PFSK-1 (cell line): ENCODE data around the gene DNER.

Experiments
- FOXP2 ChIP-seq: optimal IDR thresholded peaks from 2 replicates; pipeline ENCODE3; 2011; ENCODE audit warnings: borderline replicate concordance, control low read depth, inconsistent platforms; ENCODE audit not compliant: insufficient read depth; ENCODE audit errors: extremely low read length, extremely low read depth
- POLR2AphosphoS5 ChIP-seq: IDR thresholded peaks from 2 replicates; pipeline ENCODE4 v1.6.1; 2012; ENCODE audit warnings: low read depth, mild to moderate bottlenecking, control low read depth, low read length, moderate library complexity
- REST ChIP-seq, 2 experiments: IDR thresholded peaks; 2 replicates each; pipeline versions ENCODE4 v1.6.1 to v1.8.0; 2011 to 2012; ENCODE audit warnings: low read depth in 2 of 2, low read length in 2 of 2, control low read depth in 1 of 2, inconsistent platforms in 1 of 2, mild to moderate bottlenecking in 1 of 2, moderate library complexity in 1 of 2; ENCODE audit not compliant: insufficient read depth in 1 of 2
- SIN3A ChIP-seq: IDR thresholded peaks from 2 replicates; pipeline ENCODE4 v1.6.1; 2012; ENCODE audit warnings: mild to moderate bottlenecking, low read length, moderate library complexity, borderline replicate concordance; ENCODE audit not compliant: insufficient read depth

- TF ChIP-seq REST (IDR thresholded peaks at IDR 0.05; ENCODE audit: insufficient read depth in 1 of 2, low read depth in 2 of 2, low read length in 2 of 2) (no peak), SIN3A (no peak), FOXP2 (no peak), POLR2AphosphoS5 (no peak)
Observed at GRCh38 chr2:229417916-229418315, 296.4 kb downstream of the DNER start.
